ENCODE measurements around the gene CACNA2D3.

- TF ChIP-seq, protein P1, sequence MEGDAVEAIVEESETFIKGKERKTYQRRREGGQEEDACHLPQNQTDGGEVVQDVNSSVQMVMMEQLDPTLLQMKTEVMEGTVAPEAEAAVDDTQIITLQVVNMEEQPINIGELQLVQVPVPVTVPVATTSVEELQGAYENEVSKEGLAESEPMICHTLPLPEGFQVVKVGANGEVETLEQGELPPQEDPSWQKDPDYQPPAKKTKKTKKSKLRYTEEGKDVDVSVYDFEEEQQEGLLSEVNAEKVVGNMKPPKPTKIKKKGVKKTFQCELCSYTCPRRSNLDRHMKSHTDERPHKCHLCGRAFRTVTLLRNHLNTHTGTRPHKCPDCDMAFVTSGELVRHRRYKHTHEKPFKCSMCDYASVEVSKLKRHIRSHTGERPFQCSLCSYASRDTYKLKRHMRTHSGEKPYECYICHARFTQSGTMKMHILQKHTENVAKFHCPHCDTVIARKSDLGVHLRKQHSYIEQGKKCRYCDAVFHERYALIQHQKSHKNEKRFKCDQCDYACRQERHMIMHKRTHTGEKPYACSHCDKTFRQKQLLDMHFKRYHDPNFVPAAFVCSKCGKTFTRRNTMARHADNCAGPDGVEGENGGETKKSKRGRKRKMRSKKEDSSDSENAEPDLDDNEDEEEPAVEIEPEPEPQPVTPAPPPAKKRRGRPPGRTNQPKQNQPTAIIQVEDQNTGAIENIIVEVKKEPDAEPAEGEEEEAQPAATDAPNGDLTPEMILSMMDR (IDR thresholded peaks at IDR 0.05): no peak
- no peak for TF ChIP-seq POLR2A (IDR thresholded peaks at IDR 0.05)
These were observed 841.7 kb downstream of the CACNA2D3 start for GRCh38 chr3:54964081-54964480.
